Measurements from ENCODE around the gene CMPK1. TPM values are rescaled to one million over a fixed set of nuclear protein-coding genes. Genes with fewer than 3 reads are reported as not detected.

The CMPK1 gene
- total and polyA plus RNA-seq, 2 donors (not counting 1 experiment from before 2014, with no cell fraction given) = 65.1 to 87.4 TPM

DNA sequence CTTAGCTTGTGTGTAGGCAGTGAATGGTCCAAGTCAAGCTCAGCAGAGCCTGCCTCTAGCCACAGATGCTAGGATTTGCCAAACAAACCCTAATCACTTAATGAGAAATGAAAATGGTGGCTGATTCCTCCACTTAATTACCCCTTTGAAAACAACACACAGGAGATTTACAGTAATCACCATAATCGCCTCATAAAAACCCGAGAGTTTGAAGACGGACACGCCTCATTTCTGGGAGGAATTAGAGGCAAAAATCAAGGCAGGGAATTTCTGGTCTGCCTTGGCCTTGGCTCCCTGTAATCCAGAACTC, 66.2 kb downstream of the CMPK1 start:
- no peak for TF ChIP-seq EZH2 (IDR thresholded peaks at IDR 0.05; ENCODE audit: low read length, missing control alignments)
- TF ChIP-seq, protein P1, sequence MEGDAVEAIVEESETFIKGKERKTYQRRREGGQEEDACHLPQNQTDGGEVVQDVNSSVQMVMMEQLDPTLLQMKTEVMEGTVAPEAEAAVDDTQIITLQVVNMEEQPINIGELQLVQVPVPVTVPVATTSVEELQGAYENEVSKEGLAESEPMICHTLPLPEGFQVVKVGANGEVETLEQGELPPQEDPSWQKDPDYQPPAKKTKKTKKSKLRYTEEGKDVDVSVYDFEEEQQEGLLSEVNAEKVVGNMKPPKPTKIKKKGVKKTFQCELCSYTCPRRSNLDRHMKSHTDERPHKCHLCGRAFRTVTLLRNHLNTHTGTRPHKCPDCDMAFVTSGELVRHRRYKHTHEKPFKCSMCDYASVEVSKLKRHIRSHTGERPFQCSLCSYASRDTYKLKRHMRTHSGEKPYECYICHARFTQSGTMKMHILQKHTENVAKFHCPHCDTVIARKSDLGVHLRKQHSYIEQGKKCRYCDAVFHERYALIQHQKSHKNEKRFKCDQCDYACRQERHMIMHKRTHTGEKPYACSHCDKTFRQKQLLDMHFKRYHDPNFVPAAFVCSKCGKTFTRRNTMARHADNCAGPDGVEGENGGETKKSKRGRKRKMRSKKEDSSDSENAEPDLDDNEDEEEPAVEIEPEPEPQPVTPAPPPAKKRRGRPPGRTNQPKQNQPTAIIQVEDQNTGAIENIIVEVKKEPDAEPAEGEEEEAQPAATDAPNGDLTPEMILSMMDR (conservative IDR thresholded peaks at IDR 0.05 in 1 of 2, IDR thresholded peaks at IDR 0.05 in 1 of 2; ENCODE audit: low read depth in 1 of 2, low read length in 2 of 2) = no peak
- Histone ChIP-seq H3K27me3 (ENCODE audit: control insufficient read depth, insufficient read depth, low read length) (peaks cover 12% of the 10 kb centered on the region), H3K9me3 (ENCODE audit: control insufficient read depth, insufficient read depth, low read depth, low read length) (no peaks in the 10 kb centered on the region), H3K36me3 (ENCODE audit: control insufficient read depth, insufficient read depth, low read length) (no peaks in the 10 kb centered on the region), H3K27ac (ENCODE audit: insufficient read depth, low read length) (no peak overlapping the region), H3K4me1 (ENCODE audit: control insufficient read depth, extremely low read depth, insufficient read depth, low read length) (no peaks in the 10 kb centered on the region), H3K4me3 (replicated peaks in 1 of 4; ENCODE audit: control extremely low read depth in 1 of 4, insufficient read depth in 1 of 4, low read depth in 3 of 4, low read length in 4 of 4) (no peak overlapping the region), H4K20me1 (ENCODE audit: control insufficient read depth, extremely low read depth, insufficient read depth, low read length) (no peaks in the 10 kb centered on the region), H3K9ac (ENCODE audit: insufficient read depth, low read length) (no peak overlapping the region), H3K4me2 (ENCODE audit: extremely low read depth, insufficient read depth, low read length) (no peak overlapping the region), H2AFZ (ENCODE audit: low read length) (no peak overlapping the region), H3K79me2 (ENCODE audit: control insufficient read depth, insufficient read depth, low read length) (no peaks in the 10 kb centered on the region)
- no peak for DNase-seq (ENCODE audit: low read depth in 2 of 2)

DNA sequence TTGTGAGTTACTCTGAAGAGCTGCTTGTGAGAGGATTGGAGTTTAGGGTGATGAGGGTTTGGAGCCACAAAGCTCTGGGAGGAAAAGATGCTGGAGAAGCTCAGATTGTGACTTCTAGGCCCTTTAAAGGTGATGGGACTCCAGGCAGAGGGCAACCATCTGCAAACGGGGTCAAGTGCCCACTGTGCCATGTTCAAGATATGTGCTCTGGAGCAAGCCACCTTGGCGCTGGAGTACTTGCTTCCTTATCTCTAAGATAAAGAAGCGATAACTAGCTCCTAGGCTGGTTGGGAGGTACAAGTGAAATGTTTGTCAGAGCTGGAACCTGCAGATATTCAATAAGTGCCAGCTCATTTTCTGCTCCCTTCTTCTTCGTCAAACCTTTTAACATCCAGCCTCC, 68.2 kb downstream of the CMPK1 start:
- H2AFZ ChIP-seq (ENCODE audit: low read length) = no peak overlapping the region
- no peaks in the 10 kb centered on the region for H3K79me2 ChIP-seq (ENCODE audit: control insufficient read depth, insufficient read depth, low read length)
- no peak for DNase-seq (ENCODE audit: low read depth in 2 of 2)
- no peak overlapping the region for H3K4me3 ChIP-seq (replicated peaks in 1 of 4; ENCODE audit: control extremely low read depth in 1 of 4, insufficient read depth in 1 of 4, low read depth in 3 of 4, low read length in 4 of 4)
- no peaks in the 10 kb centered on the region for H4K20me1 ChIP-seq (ENCODE audit: control insufficient read depth, extremely low read depth, insufficient read depth, low read length)
- no peak overlapping the region for H3K4me2 ChIP-seq (ENCODE audit: extremely low read depth, insufficient read depth, low read length)
- peaks cover 12% of the 10 kb centered on the region for H3K27me3 ChIP-seq (ENCODE audit: control insufficient read depth, insufficient read depth, low read length)
- no peak overlapping the region for H3K9ac ChIP-seq (ENCODE audit: insufficient read depth, low read length)
- H3K4me1 ChIP-seq (ENCODE audit: control insufficient read depth, extremely low read depth, insufficient read depth, low read length) = no peaks in the 10 kb centered on the region
- H3K36me3 ChIP-seq (ENCODE audit: control insufficient read depth, insufficient read depth, low read length) = no peaks in the 10 kb centered on the region
- H3K9me3 ChIP-seq (ENCODE audit: control insufficient read depth, insufficient read depth, low read depth, low read length) = no peaks in the 10 kb centered on the region
- no peak overlapping the region for H3K27ac ChIP-seq (ENCODE audit: insufficient read depth, low read length)
- TF ChIP-seq EZH2 (IDR thresholded peaks at IDR 0.05; ENCODE audit: low read length, missing control alignments) = no peak
- TF ChIP-seq, protein P1 (conservative IDR thresholded peaks at IDR 0.05 in 1 of 2, IDR thresholded peaks at IDR 0.05 in 1 of 2; ENCODE audit: low read depth in 1 of 2, low read length in 2 of 2) = no peak

DNA sequence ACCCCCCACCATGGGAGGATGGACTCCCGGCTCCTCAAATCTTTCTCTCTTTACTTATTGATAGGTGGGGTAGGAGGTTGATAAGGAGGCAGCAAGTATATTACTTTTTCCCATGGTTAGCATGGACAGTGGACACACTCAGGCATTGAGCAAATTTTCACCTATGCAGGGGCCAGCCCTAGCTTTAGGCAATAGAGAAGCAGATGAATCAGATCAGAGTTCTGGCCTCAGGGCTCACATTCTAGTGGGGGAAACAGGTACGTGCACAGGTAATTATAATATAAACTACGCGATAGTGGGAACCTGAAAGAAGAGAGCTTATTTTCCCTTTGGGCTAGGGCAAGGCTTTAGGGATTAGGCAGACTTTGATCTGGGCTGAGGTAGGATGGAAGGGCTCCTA, 69.0 kb downstream of the CMPK1 start:
- H3K27me3 ChIP-seq (ENCODE audit: control insufficient read depth, insufficient read depth, low read length) = peaks cover 12% of the 10 kb centered on the region
- no peaks in the 10 kb centered on the region for H3K4me1 ChIP-seq (ENCODE audit: control insufficient read depth, extremely low read depth, insufficient read depth, low read length)
- no peaks in the 10 kb centered on the region for H3K36me3 ChIP-seq (ENCODE audit: control insufficient read depth, insufficient read depth, low read length)
- H3K9ac ChIP-seq (ENCODE audit: insufficient read depth, low read length) = no peak overlapping the region
- H3K27ac ChIP-seq (ENCODE audit: insufficient read depth, low read length) = no peak overlapping the region
- H3K4me2 ChIP-seq (ENCODE audit: extremely low read depth, insufficient read depth, low read length) = no peak overlapping the region
- no peak overlapping the region for H2AFZ ChIP-seq (ENCODE audit: low read length)
- no peak overlapping the region for H3K4me3 ChIP-seq (replicated peaks in 1 of 4; ENCODE audit: control extremely low read depth in 1 of 4, insufficient read depth in 1 of 4, low read depth in 3 of 4, low read length in 4 of 4)
- TF ChIP-seq, protein P1 (conservative IDR thresholded peaks at IDR 0.05 in 1 of 2, IDR thresholded peaks at IDR 0.05 in 1 of 2; ENCODE audit: low read depth in 1 of 2, low read length in 2 of 2) = no peak
- TF ChIP-seq EZH2 (IDR thresholded peaks at IDR 0.05; ENCODE audit: low read length, missing control alignments) = no peak
- H4K20me1 ChIP-seq (ENCODE audit: control insufficient read depth, extremely low read depth, insufficient read depth, low read length) = no peaks in the 10 kb centered on the region
- DNase-seq (ENCODE audit: low read depth in 2 of 2) = no peak
- H3K9me3 ChIP-seq (ENCODE audit: control insufficient read depth, insufficient read depth, low read depth, low read length) = no peaks in the 10 kb centered on the region
- no peaks in the 10 kb centered on the region for H3K79me2 ChIP-seq (ENCODE audit: control insufficient read depth, insufficient read depth, low read length)
